ENCODE measurements around the gene IGF2. TPM values are rescaled to one million over a fixed set of nuclear protein-coding genes. Genes with fewer than 3 reads are reported as not detected.

Gene IGF2
- total RNA-seq, 1 experiment from 2014 or later: 1.5 TPM

GRCh38 chr11:2114430-2115241, 24.6 kb downstream of the IGF2 start:
- CTCF ChIA-PET: interaction anchor here (0.9 to 2.1 kb wide), 4 partner anchors 16 to 40 kb away, joined by 3 to 7 read pairs (median 7); no protein-coding TSS in a partner anchor
- Mint-ChIP-seq H3K27me3 (ENCODE audit: low read depth) (peaks cover 27% of the 10 kb centered on the region), H3K4me1 (peaks cover 13% of the 10 kb centered on the region), H3K9me3 (peaks cover 26% of the 10 kb centered on the region), H3K36me3 (peaks cover 16% of the 10 kb centered on the region), H3K4me3 (no peak overlapping the region), H3K27ac (no peak overlapping the region)
- no peak for TF ChIP-seq ELF4 (CRISPR knock-in tag; IDR thresholded peaks at IDR 0.05; ENCODE audit: low read depth)
- TF ChIP-seq TEAD1 (CRISPR knock-in tag; IDR thresholded peaks at IDR 0.05): no peak
- ATAC-seq (no peak), DNase-seq (ENCODE audit: low spot score) (no peak)
- POLR2A ChIA-PET: no interaction called here

GRCh38 chr11:2113776-2114175, 25.4 kb downstream of the IGF2 start:
- DNase-seq (ENCODE audit: low spot score) (no peak), ATAC-seq (no peak)
- Mint-ChIP-seq H3K36me3 (peaks cover 16% of the 10 kb centered on the region), H3K4me3 (no peak overlapping the region), H3K27ac (no peak overlapping the region), H3K9me3 (peaks cover 26% of the 10 kb centered on the region), H3K4me1 (peaks cover 13% of the 10 kb centered on the region), H3K27me3 (ENCODE audit: low read depth) (peaks cover 27% of the 10 kb centered on the region)
- POLR2A ChIA-PET: no interaction called here
- CTCF ChIA-PET: interaction anchor here (0.7 to 1.8 kb wide), 5 partner anchors 15 to 231 kb away, joined by 3 to 7 read pairs (median 3); no protein-coding TSS in a partner anchor
- no peak for TF ChIP-seq ARID4B (CRISPR knock-in tag; IDR thresholded peaks at IDR 0.05; ENCODE audit: borderline replicate concordance)
- no peak for TF ChIP-seq CDX4 (CRISPR knock-in tag; IDR thresholded peaks at IDR 0.05; ENCODE audit: borderline replicate concordance)
- no peak for TF ChIP-seq NFATC4 (CRISPR knock-in tag; IDR thresholded peaks at IDR 0.05)
- no peak for TF ChIP-seq E2F4 (CRISPR knock-in tag; IDR thresholded peaks at IDR 0.05; ENCODE audit: borderline replicate concordance, low read depth)
- TF ChIP-seq E2F5 (CRISPR knock-in tag; IDR thresholded peaks at IDR 0.05): no peak
- TF ChIP-seq AR (CRISPR knock-in tag; IDR thresholded peaks at IDR 0.05): no peak
- no peak for TF ChIP-seq E2F1 (CRISPR knock-in tag; IDR thresholded peaks at IDR 0.05)
- TF ChIP-seq CREB1 (CRISPR knock-in tag; IDR thresholded peaks at IDR 0.05): no peak
- no peak for TF ChIP-seq PRRX2 (CRISPR knock-in tag; IDR thresholded peaks at IDR 0.05)
- TF ChIP-seq SMAD3 (CRISPR knock-in tag; IDR thresholded peaks at IDR 0.05; ENCODE audit: borderline replicate concordance): no peak
- TF ChIP-seq ATF3 (CRISPR knock-in tag; conservative IDR thresholded peaks at IDR 0.05): no peak
- TF ChIP-seq HMGXB4 (CRISPR knock-in tag; IDR thresholded peaks at IDR 0.05): no peak
- no peak for TF ChIP-seq ATF6 (CRISPR knock-in tag; IDR thresholded peaks at IDR 0.05)
- TF ChIP-seq IRF1 (CRISPR knock-in tag; IDR thresholded peaks at IDR 0.05): no peak
